GM12874 (cell line): ENCODE measurements around the gene TMEM175.

ENCODE experiments used
- CTCF ChIP-seq: IDR thresholded peaks from 2 replicates; pipeline ENCODE4 v1.5.1; 2011; ENCODE audit warnings: low read depth, mild to moderate bottlenecking, control low read depth, low read length, moderate library complexity; ENCODE audit not compliant: insufficient read depth

The TMEM175 gene

GRCh38 chr4:1003271-1004070 lies 71.2 kb downstream of the TMEM175 start:
- TF ChIP-seq CTCF: no peak

GRCh38 chr4:1004071-1004418 lies 71.8 kb downstream of the TMEM175 start:
- no peak for TF ChIP-seq CTCF

DNA sequence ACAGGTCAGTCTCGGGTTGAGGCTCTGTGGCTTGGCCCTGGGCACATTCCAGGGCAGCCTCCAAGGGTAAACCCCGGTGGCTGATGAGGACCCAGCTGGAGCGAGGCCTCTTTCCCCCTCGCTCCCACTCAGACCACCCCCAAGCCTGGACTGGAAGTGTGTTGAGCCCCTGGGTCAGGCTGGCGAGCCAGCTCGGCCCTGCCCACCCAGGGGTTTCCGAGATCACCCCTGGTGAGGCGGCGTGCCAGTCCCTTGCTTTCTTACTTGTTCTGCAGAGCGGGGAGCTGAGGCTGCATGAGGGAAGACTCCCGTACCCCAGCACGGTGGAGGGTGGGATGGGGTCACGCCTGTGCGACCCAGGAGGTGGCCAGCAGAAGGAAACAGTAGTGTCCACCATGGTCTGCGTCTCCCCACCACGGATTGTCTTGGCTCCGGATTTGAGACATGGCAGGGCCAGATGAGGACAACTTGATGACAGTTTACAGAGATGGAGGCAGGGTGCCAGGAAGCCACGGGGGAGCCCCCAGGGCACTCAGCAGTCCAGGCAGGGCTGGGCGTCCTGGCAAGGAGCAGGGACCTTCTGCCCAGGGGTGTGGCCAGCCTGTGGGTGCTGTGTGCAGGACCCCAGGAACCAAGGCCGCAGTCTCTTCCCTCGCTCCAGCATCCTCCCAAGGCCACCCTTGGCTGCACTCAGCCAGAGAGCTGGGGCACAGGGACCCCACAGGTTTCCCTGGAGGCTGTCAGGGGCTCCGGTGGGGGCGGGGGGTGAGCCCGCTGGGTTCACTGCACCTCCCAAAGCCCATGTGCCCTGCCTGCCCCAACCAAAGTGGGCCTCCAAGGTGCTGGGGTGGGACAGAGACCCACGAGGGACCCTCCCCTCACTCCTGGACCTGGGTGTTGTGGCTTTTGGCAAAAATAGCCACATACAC lies 72.6 kb downstream of the TMEM175 start:
- TF ChIP-seq CTCF: no peak

DNA sequence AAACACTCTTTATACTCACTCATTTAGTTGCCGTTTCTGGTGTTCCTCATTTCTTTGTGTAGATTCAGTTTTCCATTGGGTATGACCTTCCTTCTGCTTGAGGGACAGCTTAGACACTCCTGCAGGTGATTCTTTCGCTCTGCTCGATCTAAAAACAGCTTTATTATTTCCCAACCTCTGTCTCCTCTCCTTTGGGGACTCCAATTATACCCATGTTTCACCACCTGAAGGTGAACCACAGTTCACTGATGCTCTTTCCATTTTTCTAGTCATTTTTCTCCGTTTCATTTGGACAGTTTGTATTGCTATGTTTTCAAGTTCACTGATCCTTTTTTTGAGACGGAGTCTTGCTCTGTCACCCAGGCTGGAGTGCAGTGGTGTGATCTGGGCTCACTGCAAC lies 74.6 kb downstream of the TMEM175 start:
- no peak for TF ChIP-seq CTCF
